Activated CD4-positive, alpha-beta T cell treated with anti-CD3 and anti-CD28 coated beads, Interleukin-2, amount 50 U/mL, for 1 hour (primary cell): ENCODE results near the gene THBS3.
"Not testable (repeated sequence)": the region's sequence is repeated elsewhere in the genome, so short reads cannot be mapped to it uniquely, and the experiment has no call there.

ENCODE experiments used
- DNase-seq: peaks from one replicate; pipeline ENCODE4 v3.0.0-alpha.2; 2020

Gene THBS3

GRCh38 chr1:155207806-155208540, at the start of gene THBS3:
Gene THBS3, minus strand, starts transcription at chr1:155207897. Its CDS starts 21 bp downstream, at chr1:155207876.
- DNase-seq, result no peak

GRCh38 chr1:155256058-155256852, 48.6 kb upstream of the THBS3 start:
- no peak for DNase-seq

- DNase-seq, result peak; percentile 72
Measured at GRCh38 chr1:155255243-155256007, 47.7 kb upstream of the THBS3 start, which contains the start of gene ENTREP3. Gene ENTREP3, minus strand, starts transcription at chr1:155255483. Its CDS starts 606 bp downstream, at chr1:155254877.

- no peak for DNase-seq
Measured at GRCh38 chr1:155254714-155255242, 47.1 kb upstream of the THBS3 start.

- no peak for DNase-seq
Measured at GRCh38 chr1:155254228-155254713, 46.6 kb upstream of the THBS3 start.

- DNase-seq, result no peak
Measured at GRCh38 chr1:155253797-155254196, 46.1 kb upstream of the THBS3 start.

- DNase-seq, result no peak
Measured at GRCh38 chr1:155253208-155253607, 45.5 kb upstream of the THBS3 start.

- no peak for DNase-seq
Measured at GRCh38 chr1:155251566-155251965, 43.9 kb upstream of the THBS3 start.

- DNase-seq, result peak; percentile 98
Measured at GRCh38 chr1:155250633-155251449, 43.1 kb upstream of the THBS3 start.

- no peak for DNase-seq
Measured at GRCh38 chr1:155250246-155250632, 42.5 kb upstream of the THBS3 start.

- no peak for DNase-seq
Measured at GRCh38 chr1:155247667-155248553, 40.2 kb upstream of the THBS3 start.

GRCh38 chr1:155246796-155247195, 39.1 kb upstream of the THBS3 start:
- not testable (repeated sequence) for DNase-seq

GRCh38 chr1:155245163-155245524, 37.4 kb upstream of the THBS3 start:
- DNase-seq, result no peak

- peak; percentile 86 for DNase-seq
Measured at GRCh38 chr1:155244368-155245162, 36.9 kb upstream of the THBS3 start.

GRCh38 chr1:155242805-155243358, 35.2 kb upstream of the THBS3 start:
- no peak for DNase-seq

GRCh38 chr1:155241841-155242264, 34.2 kb upstream of the THBS3 start:
- DNase-seq, result no peak

- peak; percentile 50 for DNase-seq
Measured at GRCh38 chr1:155241069-155241679, 33.5 kb upstream of the THBS3 start.

- no peak for DNase-seq
Measured at GRCh38 chr1:155236451-155236850, 28.8 kb upstream of the THBS3 start.

- DNase-seq, result not testable (repeated sequence)
Measured at GRCh38 chr1:155235375-155235774, 27.7 kb upstream of the THBS3 start.
